ENCODE results near the gene TUBA1B.

TUBA1B gene

DNA sequence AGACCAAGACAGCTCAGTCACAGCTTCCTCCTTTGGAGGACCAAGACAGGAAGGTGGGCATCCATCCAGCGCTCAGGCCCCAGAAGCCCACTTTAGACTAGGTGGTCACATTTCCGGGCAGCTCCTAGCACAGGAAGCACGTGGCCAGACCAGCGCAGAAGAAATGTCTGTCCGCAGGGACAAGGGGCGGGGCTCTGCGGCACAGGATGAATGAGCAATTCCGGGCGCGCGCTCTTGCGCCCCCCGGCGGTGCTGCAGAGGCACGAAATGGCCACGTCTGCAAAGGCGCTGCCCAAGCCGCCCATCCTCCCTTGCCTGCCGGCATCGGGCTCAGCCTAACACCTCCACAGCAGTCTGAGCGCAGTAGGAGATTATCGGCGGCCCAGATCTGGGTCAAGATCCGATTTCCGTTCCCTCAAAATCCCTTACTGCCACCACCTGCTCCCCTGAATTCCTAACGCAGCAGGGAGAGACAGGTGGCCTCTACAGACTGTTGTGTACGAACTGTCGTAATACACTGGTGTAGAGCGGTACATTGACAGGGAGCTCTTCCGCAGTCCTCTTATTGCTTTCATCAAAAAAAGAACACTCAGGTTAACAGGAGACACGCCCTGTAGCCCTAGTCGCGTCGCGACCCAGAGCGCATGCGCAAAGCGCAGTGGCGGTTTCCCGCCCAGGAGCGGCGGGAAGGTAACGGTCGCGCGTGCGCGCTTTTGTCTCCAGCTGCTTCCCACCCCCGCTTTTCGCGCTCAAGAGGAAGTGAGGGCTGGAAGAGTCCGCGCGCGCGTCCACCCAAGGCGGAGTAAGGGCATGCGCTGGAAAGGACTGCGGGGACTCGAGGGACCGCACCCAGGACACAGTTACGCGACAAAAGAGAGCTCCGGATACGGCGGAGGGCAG, 794 bp downstream of the TUBA1B start (continued):
- TF ChIP-seq ZSCAN30 (tag by site-specific recombination; IDR thresholded peaks at IDR 0.05) (peak; percentile 37; the same call in 1 of the 2 replicates), ZBTB26 (tag by site-specific recombination; optimal IDR thresholded peaks at IDR 0.05) (peak; percentile 98), ZNF514 (tag by site-specific recombination; IDR thresholded peaks at IDR 0.05) (no peak), YY2 (tag by site-specific recombination; IDR thresholded peaks at IDR 0.05) (peak; percentile 68), AEBP2 (tag by site-specific recombination; IDR thresholded peaks at IDR 0.05; ENCODE audit: borderline replicate concordance) (no peak), ZNF629 (tag by site-specific recombination; IDR thresholded peaks at IDR 0.05) (peak; percentile 66), ZXDB (tag by site-specific recombination; IDR thresholded peaks at IDR 0.05) (peak; percentile 79), GLI2 (tag by site-specific recombination; IDR thresholded peaks at IDR 0.05; ENCODE audit: borderline replicate concordance, low read depth) (no peak), MEIS1 (CRISPR knock-in tag; IDR thresholded peaks at IDR 0.05; ENCODE audit: borderline replicate concordance) (no peak), ZNF555 (tag by site-specific recombination; conservative IDR thresholded peaks at IDR 0.05) (no peak), ZNF600 (tag by site-specific recombination; IDR thresholded peaks at IDR 0.05) (peak; percentile 54; the same call in 1 of the 2 replicates), ZNF202 (tag by site-specific recombination; IDR thresholded peaks at IDR 0.05; ENCODE audit: borderline replicate concordance) (no peak), ZBTB6 (tag by site-specific recombination; IDR thresholded peaks at IDR 0.05) (peak; percentile 67; the same call in 1 of the 2 replicates), TRIM28 (IDR thresholded peaks at IDR 0.05; ENCODE audit: borderline replicate concordance, low read length) (peak; percentile 67; the same call in 1 of the 2 replicates), ZNF837 (tag by site-specific recombination; IDR thresholded peaks at IDR 0.05) (0 out of 2 replicates have a peak, but pooled peaks have one; percentile 55), ZNF843 (tag by site-specific recombination; IDR thresholded peaks at IDR 0.05) (peak; percentile 26; the same call in 1 of the 2 replicates), BCL11A (tag by site-specific recombination; IDR thresholded peaks at IDR 0.05; ENCODE audit: low read depth) (no peak; the same call in 1 of the 2 replicates), ZNF140 (tag by site-specific recombination; IDR thresholded peaks at IDR 0.05) (no peak), ZNF529 (tag by site-specific recombination; IDR thresholded peaks at IDR 0.05; ENCODE audit: insufficient replicate concordance) (no peak), KLF8 (tag by site-specific recombination; IDR thresholded peaks at IDR 0.05) (peak; percentile 73), IKZF3 (tag by site-specific recombination; IDR thresholded peaks at IDR 0.05) (peak; percentile 30; the same call in 1 of the 2 replicates), ZNF423 (tag by site-specific recombination; IDR thresholded peaks at IDR 0.05) (peak; percentile 47; the same call in 1 of the 2 replicates), ZNF610 (tag by site-specific recombination; IDR thresholded peaks at IDR 0.05; ENCODE audit: borderline replicate concordance) (peak; percentile 84), ZNF223 (tag by site-specific recombination; IDR thresholded peaks at IDR 0.05) (no peak), ZNF621 (tag by site-specific recombination; IDR thresholded peaks at IDR 0.05) (no peak), ZNF24 (tag by site-specific recombination; IDR thresholded peaks at IDR 0.05) (peak; percentile 66; the same call in 1 of the 2 replicates), ZNF664 (tag by site-specific recombination; IDR thresholded peaks at IDR 0.05) (no peak), ZNF670 (tag by site-specific recombination; IDR thresholded peaks at IDR 0.05; ENCODE audit: low read depth) (no peak), ZNF350 (tag by site-specific recombination; IDR thresholded peaks at IDR 0.05) (no peak)
- TF ChIP-seq, protein P1, sequence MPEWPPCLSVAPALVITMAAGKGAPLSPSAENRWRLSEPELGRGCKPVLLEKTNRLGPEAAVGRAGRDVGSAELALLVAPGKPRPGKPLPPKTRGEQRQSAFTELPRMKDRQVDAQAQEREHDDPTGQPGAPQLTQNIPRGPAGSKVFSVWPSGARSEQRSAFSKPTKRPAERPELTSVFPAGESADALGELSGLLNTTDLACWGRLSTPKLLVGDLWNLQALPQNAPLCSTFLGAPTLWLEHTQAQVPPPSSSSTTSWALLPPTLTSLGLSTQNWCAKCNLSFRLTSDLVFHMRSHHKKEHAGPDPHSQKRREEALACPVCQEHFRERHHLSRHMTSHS (tag by site-specific recombination; IDR thresholded peaks at IDR 0.05) = no peak
- TF ChIP-seq, protein P2, sequence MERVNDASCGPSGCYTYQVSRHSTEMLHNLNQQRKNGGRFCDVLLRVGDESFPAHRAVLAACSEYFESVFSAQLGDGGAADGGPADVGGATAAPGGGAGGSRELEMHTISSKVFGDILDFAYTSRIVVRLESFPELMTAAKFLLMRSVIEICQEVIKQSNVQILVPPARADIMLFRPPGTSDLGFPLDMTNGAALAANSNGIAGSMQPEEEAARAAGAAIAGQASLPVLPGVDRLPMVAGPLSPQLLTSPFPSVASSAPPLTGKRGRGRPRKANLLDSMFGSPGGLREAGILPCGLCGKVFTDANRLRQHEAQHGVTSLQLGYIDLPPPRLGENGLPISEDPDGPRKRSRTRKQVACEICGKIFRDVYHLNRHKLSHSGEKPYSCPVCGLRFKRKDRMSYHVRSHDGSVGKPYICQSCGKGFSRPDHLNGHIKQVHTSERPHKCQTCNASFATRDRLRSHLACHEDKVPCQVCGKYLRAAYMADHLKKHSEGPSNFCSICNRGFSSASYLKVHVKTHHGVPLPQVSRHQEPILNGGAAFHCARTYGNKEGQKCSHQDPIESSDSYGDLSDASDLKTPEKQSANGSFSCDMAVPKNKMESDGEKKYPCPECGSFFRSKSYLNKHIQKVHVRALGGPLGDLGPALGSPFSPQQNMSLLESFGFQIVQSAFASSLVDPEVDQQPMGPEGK (tag by site-specific recombination; IDR thresholded peaks at IDR 0.05) = peak; percentile 78; the same call in 1 of the 2 replicates
